K562 (cell line): ENCODE data around the gene RPRD1B. TPM values are rescaled to one million over a fixed set of nuclear protein-coding genes. Genes with fewer than 3 reads are reported as not detected.

ENCODE experiments used
- ATAC-seq: fragments of 200-7000 bp; cut with Tn5 transposase; 3 replicates; pipeline ENCODE4 v1.9.1; 2020; ENCODE audit warnings: moderate library complexity
- BruUV-seq: library from RNA; stranded (reverse); fragments of 400-500 nt; replicated peaks from 2 replicates; lab custom pipeline; 2021; lab: Mats Ljungman, UMichigan
- CTCF ChIA-PET: fragments of 300-600 bp; formaldehyde crosslinking; extraction: SDS; loops from one replicate; lab custom pipeline; 2021; ENCODE audit warnings: low intra/inter-chr PET ratio; lab: Yijun Ruan, JAX
- POLR2A ChIA-PET: fragments of 300-600, 350-650 bp; sonication (Branson Sonifier 250); formaldehyde crosslinking; extraction: SDS; loops from one replicate; lab custom pipeline; 2021; ENCODE audit warnings: antibody characterized with exemption, inconsistent platforms; lab: Yijun Ruan, JAX
- DNase-seq, 4 experiments: peaks; one replicate each; pipeline versions ENCODE4 v3.0.0 to v3.0.0-alpha.2; 2011 to 2018; ENCODE audit warnings: low spot score in 3 of 4, mixed read lengths in 3 of 4; ENCODE audit errors: extremely low read depth in 1 of 4
- FAIRE-seq: peaks from 2 replicates; lab custom pipeline; 2011; peaks lifted over from hg19 to GRCh38; lab: Jason Lieb, UNC
- H2AFZ ChIP-seq: 2 replicates; pipeline ENCODE4 v1.6.0; 2011; ENCODE audit warnings: low read depth, low read length, control low read depth, inconsistent platforms
- H3K27ac ChIP-seq: fragments of 200-600 bp; 3 replicates; pipeline ENCODE4 v1.8.0; 2011; ENCODE audit warnings: low read depth, mild to moderate bottlenecking, control low read depth, inconsistent platforms, low read length, moderate library complexity, mixed read lengths; ENCODE audit errors: extremely low read depth
- H3K27me3 ChIP-seq, 2 experiments: fragments of 300-600 bp in 1 of 2; 2 replicates in 1 of 2; 3 replicates in 1 of 2; pipeline versions ENCODE4 v1.6.0 to v1.8.0; 2011; ENCODE audit warnings: inconsistent platforms in 2 of 2, low read length in 2 of 2, mild to moderate bottlenecking in 1 of 2, mixed read lengths in 1 of 2, moderate library complexity in 1 of 2; ENCODE audit not compliant: control insufficient read depth in 2 of 2, insufficient read depth in 2 of 2
- H3K36me3 ChIP-seq: fragments of 300-600 bp; 3 replicates; pipeline ENCODE4 v1.8.0; 2011; ENCODE audit warnings: mild to moderate bottlenecking, low read length, inconsistent platforms; ENCODE audit not compliant: control insufficient read depth, insufficient read depth
- H3K4me1 ChIP-seq, 2 experiments: fragments of 200-600 bp in 1 of 2; replicated peaks in 1 of 2; 2 replicates in 1 of 2; 3 replicates in 1 of 2; pipeline versions ENCODE4 v1.5.1 to v1.8.0; 2011; ENCODE audit warnings: inconsistent platforms in 2 of 2, low read length in 2 of 2, mild to moderate bottlenecking in 1 of 2, mixed read lengths in 1 of 2, moderate library complexity in 1 of 2; ENCODE audit not compliant: control insufficient read depth in 2 of 2, insufficient read depth in 2 of 2
- H3K4me2 ChIP-seq: 2 replicates; pipeline ENCODE4 v1.6.1; 2011; ENCODE audit warnings: low read length, control low read depth, inconsistent platforms, mixed read lengths; ENCODE audit not compliant: insufficient read depth
- H3K4me3 ChIP-seq: fragments of 200-600 bp; sonication (generic), shearing (Covaris generic); 2 replicates; pipeline ENCODE4 v1.5.1; 2016; ENCODE audit warnings: control low read depth, inconsistent platforms
- H3K79me2 ChIP-seq: fragments of 200-600 bp; 3 replicates; pipeline ENCODE4 v1.8.0; 2011; ENCODE audit warnings: low read length, inconsistent platforms; ENCODE audit not compliant: control insufficient read depth, insufficient read depth
- H3K9ac ChIP-seq, 2 experiments: 2 replicates each; pipeline versions ENCODE4 v1.6.0 to v1.6.1; 2011; ENCODE audit warnings: low read depth in 2 of 2, low read length in 2 of 2, control low read depth in 1 of 2, inconsistent platforms in 1 of 2, mild to moderate bottlenecking in 1 of 2, mixed read lengths in 1 of 2; ENCODE audit not compliant: insufficient read depth in 1 of 2
- H3K9me1 ChIP-seq: one replicate; pipeline ENCODE4 v1.6.0; 2011; ENCODE audit warnings: inconsistent platforms, mild to moderate bottlenecking, low read length, moderate library complexity; ENCODE audit not compliant: control insufficient read depth, insufficient read depth
- H3K9me3 ChIP-seq: replicated peaks from 2 replicates; pipeline ENCODE4 v1.5.1; 2011; ENCODE audit warnings: low read depth, low read length, inconsistent platforms; ENCODE audit not compliant: control insufficient read depth, insufficient read depth
- H4K20me1 ChIP-seq: replicated peaks from 2 replicates; pipeline ENCODE4 v1.6.1; 2011; ENCODE audit warnings: low read length, inconsistent platforms, mixed read lengths; ENCODE audit not compliant: control insufficient read depth, insufficient read depth
- ESRRA ChIP-seq: fragments of 450-650 bp; IDR thresholded peaks from 2 replicates; pipeline ENCODE4 v1.6.1; 2014; ENCODE audit warnings: low read depth, mild to moderate bottlenecking, moderate library complexity, borderline replicate concordance
- PREB ChIP-seq: sonication (generic); formaldehyde crosslinking; IDR thresholded peaks from 2 replicates; pipeline ENCODE4 v1.8.1; 2023; ENCODE audit warnings: mild to moderate bottlenecking, missing genetic modification reagents
- ZNF121 ChIP-seq: sonication (generic); formaldehyde crosslinking; conservative IDR thresholded peaks from 2 replicates; pipeline ENCODE4 v1.8.0; 2022; ENCODE audit warnings: missing genetic modification reagents
- ZNF551 ChIP-seq: fragments of 250-450 bp; sonication (Bioruptor Pico); IDR thresholded peaks from 2 replicates; pipeline ENCODE4 v1.5.0; 2021; ENCODE audit warnings: mild to moderate bottlenecking, moderate library complexity
- WGBS: fragments of 100-300 bp; shearing (Covaris generic); methylation state at CpG from one replicate; pipeline ENCODE4 v1.1.6; 2016; ENCODE audit warnings: low coverage, mixed read lengths; ENCODE audit not compliant: insufficient coverage; ENCODE audit errors: missing lambda C conversion rate; 5-methylcytosine and 5-hydroxymethylcytosine counted together
- in situ Hi-C: fragments of 300-500 bp; cut with MboI; formaldehyde crosslinking; loops from 4 replicates; pipeline ENCODE4 v1.15.0; 2018; ENCODE audit warnings: inconsistent platforms, mixed read lengths
- intact Hi-C: fragments of 100-400 bp; cut with micrococcal nuclease; formaldehyde crosslinking; loops from 2 replicates; pipeline ENCODE4 v1.14.2; 2022
- polyA plus RNA-seq, 8 experiments: library from polyadenylated mRNA; depleted of rRNA in 4 of 8; stranded (reverse) in 5 of 8; unstranded in 3 of 8; fragments of >200 nt; fragmentation: Nextera tagmentation in 2 of 8; fragmentation: Illumina TruSeq in 1 of 8; extraction: Ambion mirVana in 2 of 8; extraction: Trizol in 1 of 8; gene quantifications; 2 replicates each; pipeline versions ENCODE4 v1.2.1 to v1.2.3, GENCODE V29; 2011 to 2014; ENCODE audit warnings: inconsistent platforms in 1 of 8, missing spikeins in 1 of 8
- total RNA-seq, 7 experiments: library from RNA; depleted of rRNA in 6 of 7; stranded (reverse); fragments of >200 nt in 6 of 7; fragmentation: Illumina TruSeq in 2 of 7; extraction: Trizol in 2 of 7; gene quantifications; 2 replicates each; pipeline versions ENCODE4 v1.2.1 to v1.2.3, GENCODE V29; 2011 to 2021; ENCODE audit warnings: low replicate concordance in 1 of 7

RPRD1B gene
- total and polyA plus RNA-seq, 9 of the 15 experiments (the other 6 are each of a cell fraction or from before 2014, with no cell fraction given) = 5.5 to 43.0 (median 24.4) TPM

GRCh38 chr20:38133680-38134426 lies 100.3 kb downstream of the RPRD1B start:
- H3K4me1 ChIP-seq = peaks cover 23 to 39% of the 10 kb centered on the region in 2 experiments
- WGBS = 81% methylated on average over 10 of the region's 10 CpGs
- POLR2A ChIA-PET = interaction anchor here (1.4 kb wide), 1 partner anchor 11 kb away, joined by 4 read pairs; no protein-coding TSS in a partner anchor
- in situ Hi-C loops = no loop called here
- H3K27ac ChIP-seq = peak overlapping the region; percentile 43; the same call in 1 of the 3 replicates
- no peak overlapping the region for H3K4me2 ChIP-seq
- H3K27me3 ChIP-seq = no peaks in the 10 kb centered on the region
- no peaks in the 10 kb centered on the region for H3K79me2 ChIP-seq
- H3K9ac ChIP-seq = peak overlapping the region; percentile 22 to 86; a peak in 1 of 4 replicates
- H3K9me3 ChIP-seq = no peaks in the 10 kb centered on the region
- CTCF ChIA-PET = no interaction called here
- no peak overlapping the region for H3K4me3 ChIP-seq
- peaks cover 71% of the 10 kb centered on the region; the same call in 2 of the 3 replicates for H3K36me3 ChIP-seq
- BruUV-seq = no TSS peak
- ATAC-seq = no peak
- H4K20me1 ChIP-seq = 0 out of 2 replicates have a peak, but pooled peaks cover 5% of the 10 kb centered on the region
- TF ChIP-seq ESRRA = peak; percentile 41; the same call in 1 of the 2 replicates
- TF ChIP-seq ZNF121 = peak; percentile 84
- no peak for TF ChIP-seq ZNF551 (CRISPR knock-in tag)
- no peak for TF ChIP-seq PREB (CRISPR knock-in tag)
- H2AFZ ChIP-seq = no peak overlapping the region
- intact Hi-C loops = no loop called here
- DNase-seq = no peak
- FAIRE-seq = peak; percentile 55
- H3K9me1 ChIP-seq = no peaks in the 10 kb centered on the region
